ENCODE data around the gene PAX5.

GRCh38 chr9:36836486-36836885, 197.6 kb downstream of the PAX5 start:
- TF ChIP-seq SP1 (IDR thresholded peaks at IDR 0.05) (no peak), FOXM1 (IDR thresholded peaks at IDR 0.05; ENCODE audit: borderline replicate concordance) (no peak), ZNF384 (IDR thresholded peaks at IDR 0.05) (no peak), FOXA1 (IDR thresholded peaks at IDR 0.05) (no peak), BHLHE40 (IDR thresholded peaks at IDR 0.05; ENCODE audit: borderline replicate concordance) (no peak), ELF4 (IDR thresholded peaks at IDR 0.05) (no peak), SUZ12 (IDR thresholded peaks at IDR 0.05) (no peak), LEF1 (IDR thresholded peaks at IDR 0.05; ENCODE audit: borderline replicate concordance) (no peak), FOXK2 (IDR thresholded peaks at IDR 0.05) (no peak), HDGF (IDR thresholded peaks at IDR 0.05; ENCODE audit: borderline replicate concordance) (no peak)
